Measurements from ENCODE around the gene LRRC49. TPM values are rescaled to one million over a fixed set of nuclear protein-coding genes. Genes with fewer than 3 reads are reported as not detected.
A peak's percentile ranks its signal among the peaks of the same experiment; 100 is the strongest.

Gene LRRC49
- total RNA-seq, 4 donors from 2014 or later = 2.7 to 6.0 (median 4.4) TPM; not detected in 1

DNA sequence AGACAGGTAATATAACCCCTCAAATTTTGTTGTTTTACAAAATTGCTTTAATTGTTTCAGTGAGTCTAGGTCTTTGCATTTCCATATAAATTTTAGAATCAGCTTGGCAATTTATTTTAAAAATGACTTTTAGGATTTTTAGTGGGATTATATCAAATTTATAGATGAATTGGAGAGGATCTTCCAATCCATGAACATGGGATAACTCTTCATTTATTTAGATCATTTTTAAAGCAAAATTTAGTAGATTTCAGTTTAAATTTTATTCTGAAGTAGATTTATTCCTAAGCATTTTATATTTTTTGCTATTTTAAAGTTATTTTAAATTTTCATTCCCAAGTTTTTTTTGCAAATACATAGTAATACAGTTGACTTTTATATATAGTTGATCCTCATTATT, 164.5 kb downstream of the LRRC49 start:
- H3K27ac ChIP-seq = no peak overlapping the region

DNA sequence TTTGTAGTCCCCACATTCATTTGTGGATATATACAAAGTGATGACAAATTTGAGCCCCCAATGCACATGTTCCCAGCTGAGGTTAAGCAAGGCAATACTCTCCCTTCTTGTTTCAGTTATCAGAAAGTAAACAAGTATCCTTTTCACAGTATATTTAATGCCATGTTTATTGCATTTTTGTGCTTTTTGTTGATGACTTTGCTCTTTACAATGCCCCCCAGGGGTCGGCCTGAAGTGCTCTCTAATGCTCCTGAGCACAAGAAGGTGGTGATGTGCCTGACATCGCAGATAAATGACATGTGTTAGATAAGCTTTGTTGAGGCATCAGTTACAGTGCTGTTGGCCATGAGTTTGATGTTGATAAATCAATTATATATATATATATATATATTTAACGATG, 165.0 kb downstream of the LRRC49 start:
- TF ChIP-seq, protein P1, sequence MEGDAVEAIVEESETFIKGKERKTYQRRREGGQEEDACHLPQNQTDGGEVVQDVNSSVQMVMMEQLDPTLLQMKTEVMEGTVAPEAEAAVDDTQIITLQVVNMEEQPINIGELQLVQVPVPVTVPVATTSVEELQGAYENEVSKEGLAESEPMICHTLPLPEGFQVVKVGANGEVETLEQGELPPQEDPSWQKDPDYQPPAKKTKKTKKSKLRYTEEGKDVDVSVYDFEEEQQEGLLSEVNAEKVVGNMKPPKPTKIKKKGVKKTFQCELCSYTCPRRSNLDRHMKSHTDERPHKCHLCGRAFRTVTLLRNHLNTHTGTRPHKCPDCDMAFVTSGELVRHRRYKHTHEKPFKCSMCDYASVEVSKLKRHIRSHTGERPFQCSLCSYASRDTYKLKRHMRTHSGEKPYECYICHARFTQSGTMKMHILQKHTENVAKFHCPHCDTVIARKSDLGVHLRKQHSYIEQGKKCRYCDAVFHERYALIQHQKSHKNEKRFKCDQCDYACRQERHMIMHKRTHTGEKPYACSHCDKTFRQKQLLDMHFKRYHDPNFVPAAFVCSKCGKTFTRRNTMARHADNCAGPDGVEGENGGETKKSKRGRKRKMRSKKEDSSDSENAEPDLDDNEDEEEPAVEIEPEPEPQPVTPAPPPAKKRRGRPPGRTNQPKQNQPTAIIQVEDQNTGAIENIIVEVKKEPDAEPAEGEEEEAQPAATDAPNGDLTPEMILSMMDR (IDR thresholded peaks at IDR 0.05) = no peak
- TF ChIP-seq POLR2A (IDR thresholded peaks at IDR 0.05) = no peak
- no peaks in the 10 kb centered on the region for H3K36me3 ChIP-seq
- H3K4me1 ChIP-seq = no peaks in the 10 kb centered on the region
- no peak for DNase-seq
- no peaks in the 10 kb centered on the region for H3K9me3 ChIP-seq
- no peaks in the 10 kb centered on the region for H3K27me3 ChIP-seq
- no peak overlapping the region for H3K27ac ChIP-seq
- no peak overlapping the region for H3K4me3 ChIP-seq

More for the DNA sequence above, 164.5 kb downstream of the LRRC49 start:
- Histone ChIP-seq H3K9me3 (no peaks in the 10 kb centered on the region), H3K4me1 (no peaks in the 10 kb centered on the region), H3K4me3 (no peak overlapping the region), H3K27me3 (no peaks in the 10 kb centered on the region), H3K36me3 (no peaks in the 10 kb centered on the region)
- TF ChIP-seq, protein P1 (IDR thresholded peaks at IDR 0.05) = no peak
- TF ChIP-seq POLR2A (IDR thresholded peaks at IDR 0.05) = no peak
- DNase-seq = no peak

DNA sequence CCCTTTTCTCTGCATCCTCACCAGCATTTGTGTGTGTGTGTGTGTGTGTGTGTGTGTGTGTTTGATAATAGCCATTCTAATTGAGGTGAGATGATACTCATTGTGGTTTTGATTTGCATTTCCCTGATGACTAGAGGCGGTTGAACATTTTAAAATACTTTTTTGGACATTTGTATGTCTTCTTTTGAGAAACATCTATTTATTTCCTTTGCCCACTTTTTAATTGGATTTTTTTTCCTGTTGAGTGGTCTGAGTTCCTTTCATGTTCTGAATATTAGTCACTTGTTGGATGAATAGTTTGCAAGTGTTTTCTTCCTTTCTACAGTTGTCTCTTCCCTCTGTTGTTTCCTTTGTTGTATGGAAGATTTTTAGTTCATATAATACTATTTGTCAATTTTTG, 168.4 kb downstream of the LRRC49 start:
- no peaks in the 10 kb centered on the region for H3K36me3 ChIP-seq
- no peaks in the 10 kb centered on the region for H3K9me3 ChIP-seq
- no peak overlapping the region for H3K27ac ChIP-seq
- no peak for DNase-seq
- H3K27me3 ChIP-seq = no peaks in the 10 kb centered on the region
- TF ChIP-seq POLR2A (IDR thresholded peaks at IDR 0.05) = no peak
- TF ChIP-seq, protein P1 (IDR thresholded peaks at IDR 0.05) = no peak
- no peak overlapping the region for H3K4me3 ChIP-seq
- H3K4me1 ChIP-seq = no peaks in the 10 kb centered on the region

DNA sequence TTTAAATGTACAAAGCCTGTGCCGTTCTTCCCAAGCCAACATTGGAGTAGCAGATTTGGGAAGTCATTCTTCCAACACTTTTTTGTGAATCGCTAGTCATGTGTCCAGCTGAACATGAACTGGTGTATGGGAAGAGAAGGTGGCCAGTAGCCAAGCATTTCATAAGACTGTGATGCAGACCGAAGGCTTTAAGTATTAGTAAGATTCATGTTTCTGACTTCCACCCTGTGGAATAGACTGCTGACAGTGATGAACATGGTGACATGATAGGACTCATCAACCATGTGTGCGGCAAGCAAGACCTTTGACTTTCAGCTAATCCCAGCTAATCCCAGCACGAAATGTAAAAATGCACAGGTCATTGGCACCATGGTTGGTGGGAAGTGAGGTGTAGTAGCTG, 174.4 kb downstream of the LRRC49 start:
- no peak overlapping the region for H3K27ac ChIP-seq
- no peaks in the 10 kb centered on the region for H3K36me3 ChIP-seq
- H3K9me3 ChIP-seq = no peaks in the 10 kb centered on the region
- H3K27me3 ChIP-seq = no peaks in the 10 kb centered on the region
- no peak overlapping the region for H3K4me3 ChIP-seq
- no peaks in the 10 kb centered on the region for H3K4me1 ChIP-seq
- TF ChIP-seq, protein P1 (IDR thresholded peaks at IDR 0.05) = no peak
- no peak for TF ChIP-seq POLR2A (IDR thresholded peaks at IDR 0.05)
- DNase-seq = no peak

DNA sequence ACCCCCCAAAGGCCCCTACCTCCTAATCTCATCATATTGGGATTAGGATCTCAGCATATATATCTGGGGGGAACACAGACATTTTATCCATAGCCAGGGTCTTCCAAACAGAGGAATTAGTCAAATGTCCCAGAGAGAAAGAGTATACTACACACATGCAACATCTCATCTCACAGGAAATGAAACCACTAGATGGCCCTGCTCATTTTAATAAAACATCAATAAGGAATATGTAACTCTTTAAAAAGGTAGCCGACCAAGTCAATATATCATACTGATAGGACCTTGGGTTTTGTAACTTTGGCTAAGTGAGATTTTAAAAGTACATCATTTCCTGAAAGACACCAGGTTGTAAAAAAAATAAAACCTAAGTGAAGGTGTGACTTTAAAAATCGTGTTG, 177.1 kb downstream of the LRRC49 start:
- Histone ChIP-seq H3K27me3 (no peaks in the 10 kb centered on the region), H3K9me3 (no peaks in the 10 kb centered on the region), H3K4me1 (no peaks in the 10 kb centered on the region), H3K4me3 (no peak overlapping the region), H3K36me3 (no peaks in the 10 kb centered on the region), H3K27ac (no peak overlapping the region)
- no peak for DNase-seq
- TF ChIP-seq POLR2A (IDR thresholded peaks at IDR 0.05) = no peak
- TF ChIP-seq, protein P1 (IDR thresholded peaks at IDR 0.05) = peak in 1 of 6 experiments; percentile 9

DNA sequence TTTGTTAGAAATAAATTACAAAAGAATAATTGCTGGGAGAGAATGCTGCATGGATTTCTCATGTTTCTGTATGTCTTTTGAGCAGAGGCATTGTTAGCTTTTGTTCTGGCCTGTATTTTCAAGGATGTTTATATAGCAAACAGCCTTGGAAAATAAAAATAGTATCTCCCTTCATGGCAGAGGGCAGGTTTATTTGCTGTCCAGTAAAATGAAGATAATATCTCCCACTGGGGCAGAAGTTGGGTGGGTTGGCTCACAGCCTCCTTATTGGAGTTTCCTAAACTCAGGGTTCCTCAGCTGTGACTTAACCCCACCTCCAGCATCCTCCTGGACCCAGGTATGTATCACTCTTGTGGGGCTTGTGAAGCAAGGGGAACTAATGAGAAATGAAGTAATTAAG, 178.9 kb downstream of the LRRC49 start:
- no peaks in the 10 kb centered on the region for H3K36me3 ChIP-seq
- DNase-seq = no peak
- no peaks in the 10 kb centered on the region for H3K4me1 ChIP-seq
- H3K27ac ChIP-seq = no peak overlapping the region
- H3K27me3 ChIP-seq = no peaks in the 10 kb centered on the region
- TF ChIP-seq, protein P1 (IDR thresholded peaks at IDR 0.05) = no peak
- TF ChIP-seq POLR2A (IDR thresholded peaks at IDR 0.05) = no peak
- H3K4me3 ChIP-seq = no peak overlapping the region
- no peaks in the 10 kb centered on the region for H3K9me3 ChIP-seq

All from Peyer's patch (tissue), 4 donors.